Measurements from ENCODE around the gene MAD1L1. TPM values are rescaled to one million over a fixed set of nuclear protein-coding genes. Genes with fewer than 3 reads are reported as not detected.

MAD1L1 gene
- total and polyA plus RNA-seq, 2 of the 4 experiments (the other 2 are of a cell fraction): 29.0 to 40.9 TPM

DNA sequence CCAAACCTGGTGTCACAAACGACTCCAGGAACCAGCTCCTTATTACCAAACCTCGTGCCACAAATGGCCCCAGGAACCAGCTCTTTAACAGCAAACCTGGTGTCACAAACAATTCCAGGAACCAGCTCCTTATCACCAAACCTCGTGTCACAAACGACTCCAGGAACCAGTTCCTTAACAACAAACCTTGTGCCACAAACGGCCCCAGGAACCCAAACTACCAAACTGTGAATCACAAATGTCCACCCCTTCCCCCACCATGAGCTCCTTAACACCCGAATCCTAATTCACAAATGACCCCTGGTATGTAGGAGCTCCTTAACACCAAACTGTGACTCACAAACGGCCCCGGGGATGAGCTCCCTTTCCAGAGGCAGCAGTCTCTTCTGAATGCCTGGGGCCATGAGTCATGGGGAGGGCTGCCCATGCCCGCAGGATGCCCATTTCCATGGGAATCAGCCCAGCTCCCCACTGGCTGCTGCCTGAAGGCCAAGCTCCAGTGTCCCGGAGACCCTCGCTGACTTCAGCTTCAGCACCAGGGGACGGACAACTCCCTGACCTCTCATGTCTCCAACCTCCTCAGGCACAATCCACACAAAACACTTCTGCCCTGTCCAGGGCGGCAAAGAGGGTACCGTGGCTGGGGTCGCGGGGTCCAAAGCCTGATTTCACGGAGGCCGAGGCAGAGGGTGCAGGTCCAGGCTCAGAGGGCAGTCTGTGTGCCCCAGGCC is 349.5 kb downstream of the MAD1L1 start (continued):
- no peak for TF ChIP-seq ELK1 (IDR thresholded peaks at IDR 0.05; ENCODE audit: borderline replicate concordance, low read depth, low read length)

DNA sequence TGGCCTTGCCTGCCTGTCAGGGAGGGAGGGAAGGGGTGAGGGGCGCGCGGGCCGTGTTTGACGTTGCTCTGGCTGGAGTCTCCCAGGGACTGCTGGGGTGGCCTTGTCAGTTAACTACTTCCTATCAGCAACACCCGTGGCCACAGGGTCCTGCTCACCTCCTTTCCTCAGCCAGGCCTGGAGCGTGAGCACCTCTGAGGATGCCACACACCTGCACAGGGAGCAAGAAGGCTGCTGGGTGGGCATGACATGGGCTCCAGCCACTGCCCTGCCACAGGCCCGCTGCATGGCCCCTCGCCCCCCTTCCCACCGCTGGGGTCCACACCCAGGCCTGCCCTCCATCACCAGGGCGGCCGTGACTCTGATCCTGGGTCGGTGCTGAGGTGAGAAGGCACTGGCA is 350.3 kb downstream of the MAD1L1 start:
- Histone ChIP-seq H4K8ac (ENCODE audit: low read depth in 2 of 2, low read length in 2 of 2) (no peak overlapping the region), H3K9me1 (ENCODE audit: insufficient read depth, low read length) (peaks cover 16% of the 10 kb centered on the region), H3K18ac (ENCODE audit: low read depth, low read length) (no peak overlapping the region), H4K20me1 (ENCODE audit: insufficient read depth, low read length) (peaks cover 11% of the 10 kb centered on the region), H3K36me3 (ENCODE audit: control insufficient read depth, insufficient read depth, low read length) (no peaks in the 10 kb centered on the region; the same call in 1 of the 2 replicates), H3K9me3 (ENCODE audit: control insufficient read depth, insufficient read depth, low read length) (no peaks in the 10 kb centered on the region), H3K23ac (ENCODE audit: low read depth, low read length) (no peak overlapping the region), H3K79me1 (ENCODE audit: low read depth in 1 of 2, low read length in 2 of 2) (peaks cover 0 to 21% of the 10 kb centered on the region in 2 experiments; a peak in 3 of 4 replicates), H3K4me1 (ENCODE audit: control insufficient read depth, insufficient read depth, low read length) (peaks cover 17% of the 10 kb centered on the region), H3K27ac (ENCODE audit: insufficient read depth, low read length) (no peak overlapping the region; the same call in 1 of the 2 replicates), H4K5ac (ENCODE audit: low read depth, low read length) (no peak overlapping the region), H3K4me3 (ENCODE audit: insufficient read depth, low read depth, low read length) (no peak overlapping the region), H2BK5ac (ENCODE audit: low read depth, low read length, poor library complexity, severe bottlenecking) (peak overlapping the region; percentile 62), H2BK15ac (ENCODE audit: low read depth, low read length) (no peak overlapping the region; the same call in 2 of the 3 replicates), H3K4ac (ENCODE audit: low read depth, low read length) (peak overlapping the region; percentile 22; the same call in 1 of the 2 replicates), H2AK5ac (ENCODE audit: low read depth, low read length) (peak overlapping the region; percentile 72; the same call in 1 of the 2 replicates), H3K4me2 (ENCODE audit: low read depth, low read length) (no peak overlapping the region), H4K91ac (ENCODE audit: insufficient read depth, low read depth, low read length) (peak overlapping the region; percentile 41; the same call in 1 of the 2 replicates), H3K14ac (replicated peaks; ENCODE audit: low read depth, low read length) (0 out of 2 replicates have a peak overlapping the region, but pooled peaks have one; percentile 14), H2AK9ac (replicated peaks; ENCODE audit: low read depth, low read length, poor library complexity) (no peak overlapping the region), H3K27me3 (ENCODE audit: control insufficient read depth, insufficient read depth, low read length) (no peaks in the 10 kb centered on the region), H2BK20ac (ENCODE audit: low read depth, low read length) (peak overlapping the region; percentile 21), H2BK120ac (ENCODE audit: low read depth, low read length) (peak overlapping the region; percentile 49), H2AFZ (replicated peaks; ENCODE audit: low read length, poor library complexity) (peak overlapping the region; percentile 39), H3K9ac (ENCODE audit: low read depth, low read length) (no peak overlapping the region), H3K56ac (ENCODE audit: extremely low read depth, insufficient read depth, low read length) (no peak overlapping the region)
- 80% methylated on average over 1 of the region's 13 CpGs; no CpG with 5 or more reads in 1 of the 2 experiments for WGBS, 2 experiments (ENCODE audit: extremely low coverage in 2 of 2, insufficient read length in 1 of 2)
- in situ Hi-C loops (cut with MboI; ENCODE audit: low sequenced_read_pairs) (no loop called here), dilution Hi-C loops (cut with HindIII; ENCODE audit: low sequenced_read_pairs, unreplicated experiment) (no loop called here), intact Hi-C loops (cut with micrococcal nuclease) (no loop called here)
- ChIA-PET POLR2A (ENCODE audit: unreplicated experiment) (interaction anchor here (0.6 to 0.7 kb wide), 3 partner anchors 11 to 157 kb away, joined by 3 to 10 read pairs (median 3); no protein-coding TSS in a partner anchor), CTCF (no interaction called here)
- ATAC-seq (ENCODE audit: low read depth): no peak
- TF ChIP-seq ELK1 (IDR thresholded peaks at IDR 0.05; ENCODE audit: borderline replicate concordance, low read depth, low read length) (no peak), CEBPB (IDR thresholded peaks at IDR 0.05; ENCODE audit: low read depth, low read length) (no peak), RAD21 (IDR thresholded peaks at IDR 0.05; ENCODE audit: low read length) (no peak), BHLHE40 (IDR thresholded peaks at IDR 0.05; ENCODE audit: low read depth, low read length) (no peak), RCOR1 (IDR thresholded peaks at IDR 0.05; ENCODE audit: insufficient replicate concordance, low read length) (no peak), MAFK (IDR thresholded peaks at IDR 0.05; ENCODE audit: low read depth, low read length) (no peak), FOS (IDR thresholded peaks at IDR 0.05; ENCODE audit: low read depth, low read length) (no peak), CHD1 (IDR thresholded peaks at IDR 0.05; ENCODE audit: low read depth, low read length) (no peak), MXI1 (IDR thresholded peaks at IDR 0.05; ENCODE audit: borderline replicate concordance, low read depth, low read length) (no peak), USF2 (IDR thresholded peaks at IDR 0.05; ENCODE audit: low read depth, low read length) (no peak), POLR2A (IDR thresholded peaks at IDR 0.05; ENCODE audit: low read depth, low read length) (no peak), MAZ (IDR thresholded peaks at IDR 0.05; ENCODE audit: borderline replicate concordance, low read depth, low read length) (no peak)
- no peak for DNase-seq
- BruUV-seq (replicated peaks): no TSS peak
